Measurements from ENCODE around the gene RFC5.

Gene RFC5

GRCh38 chr12:117972301-117972700 is 44.2 kb upstream of the RFC5 start:
- DNase-seq (ENCODE audit: extremely low spot score) = no peak
- ChIA-PET CTCF (no interaction called here), POLR2A (no interaction called here)
- TF ChIP-seq SUZ12 (IDR thresholded peaks at IDR 0.05) (no peak), CTBP1 (IDR thresholded peaks at IDR 0.05; ENCODE audit: borderline replicate concordance) (no peak), SP1 (IDR thresholded peaks at IDR 0.05) (no peak), ZNF384 (IDR thresholded peaks at IDR 0.05) (no peak), BHLHE40 (IDR thresholded peaks at IDR 0.05; ENCODE audit: borderline replicate concordance) (no peak), TARDBP (IDR thresholded peaks at IDR 0.05) (no peak), ELF4 (IDR thresholded peaks at IDR 0.05) (no peak), FOXM1 (IDR thresholded peaks at IDR 0.05; ENCODE audit: borderline replicate concordance) (no peak), L3MBTL2 (conservative IDR thresholded peaks at IDR 0.05) (no peak), ARNT (IDR thresholded peaks at IDR 0.05) (no peak), FOXA1 (IDR thresholded peaks at IDR 0.05) (no peak), NFRKB (IDR thresholded peaks at IDR 0.05) (no peak), HDGF (IDR thresholded peaks at IDR 0.05; ENCODE audit: borderline replicate concordance) (no peak), LEF1 (IDR thresholded peaks at IDR 0.05; ENCODE audit: borderline replicate concordance) (no peak), FOXK2 (IDR thresholded peaks at IDR 0.05) (no peak), PKNOX1 (IDR thresholded peaks at IDR 0.05) (no peak)

GRCh38 chr12:117975006-117975405 is 41.5 kb upstream of the RFC5 start:
- POLR2A ChIA-PET = no interaction called here
- DNase-seq (ENCODE audit: extremely low spot score) = no peak
- TF ChIP-seq LEF1 (IDR thresholded peaks at IDR 0.05; ENCODE audit: borderline replicate concordance) = no peak
- no peak for TF ChIP-seq SUZ12 (IDR thresholded peaks at IDR 0.05)
- TF ChIP-seq L3MBTL2 (conservative IDR thresholded peaks at IDR 0.05) = no peak
- no peak for TF ChIP-seq FOXA1 (IDR thresholded peaks at IDR 0.05)
- no peak for TF ChIP-seq FOXM1 (IDR thresholded peaks at IDR 0.05; ENCODE audit: borderline replicate concordance)
- no peak for TF ChIP-seq PKNOX1 (IDR thresholded peaks at IDR 0.05)
- no peak for TF ChIP-seq CTBP1 (IDR thresholded peaks at IDR 0.05; ENCODE audit: borderline replicate concordance)
- no peak for TF ChIP-seq ELF4 (IDR thresholded peaks at IDR 0.05)
- no peak for TF ChIP-seq BHLHE40 (IDR thresholded peaks at IDR 0.05; ENCODE audit: borderline replicate concordance)
- TF ChIP-seq FOXK2 (IDR thresholded peaks at IDR 0.05) = no peak
- no peak for TF ChIP-seq SP1 (IDR thresholded peaks at IDR 0.05)
- no peak for TF ChIP-seq NFRKB (IDR thresholded peaks at IDR 0.05)
- TF ChIP-seq HDGF (IDR thresholded peaks at IDR 0.05; ENCODE audit: borderline replicate concordance) = no peak
- TF ChIP-seq ARNT (IDR thresholded peaks at IDR 0.05) = no peak
- TF ChIP-seq ZNF384 (IDR thresholded peaks at IDR 0.05) = no peak
- TF ChIP-seq TARDBP (IDR thresholded peaks at IDR 0.05) = no peak
- CTCF ChIA-PET = no interaction called here

GRCh38 chr12:117977373-117977772 is 39.1 kb upstream of the RFC5 start:
- ChIA-PET CTCF (interaction anchor here (0.6 kb wide), 1 partner anchor 55 kb away, joined by 3 read pairs; no protein-coding TSS in a partner anchor), POLR2A (no interaction called here)
- TF ChIP-seq SUZ12 (IDR thresholded peaks at IDR 0.05) (no peak), FOXA1 (IDR thresholded peaks at IDR 0.05) (no peak), L3MBTL2 (conservative IDR thresholded peaks at IDR 0.05) (no peak), FOXM1 (IDR thresholded peaks at IDR 0.05; ENCODE audit: borderline replicate concordance) (no peak), HDGF (IDR thresholded peaks at IDR 0.05; ENCODE audit: borderline replicate concordance) (no peak), LEF1 (IDR thresholded peaks at IDR 0.05; ENCODE audit: borderline replicate concordance) (no peak), ARNT (IDR thresholded peaks at IDR 0.05) (no peak), NFRKB (IDR thresholded peaks at IDR 0.05) (no peak), PKNOX1 (IDR thresholded peaks at IDR 0.05) (no peak), SP1 (IDR thresholded peaks at IDR 0.05) (no peak), ZNF384 (IDR thresholded peaks at IDR 0.05) (no peak), CTBP1 (IDR thresholded peaks at IDR 0.05; ENCODE audit: borderline replicate concordance) (no peak), TARDBP (IDR thresholded peaks at IDR 0.05) (no peak)
- no peak for DNase-seq (ENCODE audit: extremely low spot score)

GRCh38 chr12:117980616-117981015 is 35.9 kb upstream of the RFC5 start:
- no peak for TF ChIP-seq FOXM1 (IDR thresholded peaks at IDR 0.05; ENCODE audit: borderline replicate concordance)
- TF ChIP-seq L3MBTL2 (conservative IDR thresholded peaks at IDR 0.05) = no peak
- TF ChIP-seq ELF4 (IDR thresholded peaks at IDR 0.05) = no peak
- TF ChIP-seq CTBP1 (IDR thresholded peaks at IDR 0.05; ENCODE audit: borderline replicate concordance) = no peak
- no peak for TF ChIP-seq FOXA1 (IDR thresholded peaks at IDR 0.05)
- no peak for TF ChIP-seq BHLHE40 (IDR thresholded peaks at IDR 0.05; ENCODE audit: borderline replicate concordance)
- no peak for TF ChIP-seq ZNF384 (IDR thresholded peaks at IDR 0.05)
- TF ChIP-seq SUZ12 (IDR thresholded peaks at IDR 0.05) = no peak
- TF ChIP-seq ARNT (IDR thresholded peaks at IDR 0.05) = no peak
- no peak for TF ChIP-seq SP1 (IDR thresholded peaks at IDR 0.05)
- no peak for TF ChIP-seq NFRKB (IDR thresholded peaks at IDR 0.05)
- DNase-seq (ENCODE audit: extremely low spot score) = no peak
- ChIA-PET CTCF (no interaction called here), POLR2A (no interaction called here)

GRCh38 chr12:117981267-117981666 is 35.2 kb upstream of the RFC5 start:
- POLR2A ChIA-PET = no interaction called here
- TF ChIP-seq ARNT (IDR thresholded peaks at IDR 0.05) = no peak
- TF ChIP-seq BHLHE40 (IDR thresholded peaks at IDR 0.05; ENCODE audit: borderline replicate concordance) = no peak
- CTCF ChIA-PET = no interaction called here
- no peak for DNase-seq (ENCODE audit: extremely low spot score)

GRCh38 chr12:117985182-117985581 is 31.3 kb upstream of the RFC5 start:
- TF ChIP-seq LEF1 (IDR thresholded peaks at IDR 0.05; ENCODE audit: borderline replicate concordance) (no peak), CTBP1 (IDR thresholded peaks at IDR 0.05; ENCODE audit: borderline replicate concordance) (no peak), L3MBTL2 (conservative IDR thresholded peaks at IDR 0.05) (no peak), FOXA1 (IDR thresholded peaks at IDR 0.05) (no peak), SUZ12 (IDR thresholded peaks at IDR 0.05) (no peak)
- no peak for DNase-seq (ENCODE audit: extremely low spot score)
- CTCF ChIA-PET = no interaction called here
- POLR2A ChIA-PET = no interaction called here
